ENCODE results near the gene MAML2.

MAML2 gene

GRCh38 chr11:96357794-96358193 is 14.8 kb upstream of the MAML2 start:
- no peak for TF ChIP-seq CTCF (conservative IDR thresholded peaks at IDR 0.05)
- no peak overlapping the region for H3K27ac ChIP-seq

- no peak overlapping the region for H3K27ac ChIP-seq
- no peak for TF ChIP-seq CTCF (conservative IDR thresholded peaks at IDR 0.05)
Observed at GRCh38 chr11:96356848-96357247, 13.9 kb upstream of the MAML2 start.

- peak overlapping the region; percentile 85 for H3K27ac ChIP-seq
- 0 out of 2 replicates have a peak, but pooled peaks have one; percentile 3 for TF ChIP-seq CTCF (conservative IDR thresholded peaks at IDR 0.05)
Observed at GRCh38 chr11:96342014-96342960, 708 bp downstream of the MAML2 start.

GRCh38 chr11:96341211-96342013 is 1.6 kb downstream of the MAML2 start:
- TF ChIP-seq CTCF (conservative IDR thresholded peaks at IDR 0.05): peak; percentile 39; the same call in 1 of the 2 replicates
- H3K27ac ChIP-seq: peak overlapping the region; percentile 85; the same call in 1 of the 2 replicates

GRCh38 chr11:96340555-96340885 is 2.5 kb downstream of the MAML2 start:
- no peak for TF ChIP-seq CTCF (conservative IDR thresholded peaks at IDR 0.05)
- H3K27ac ChIP-seq: no peak overlapping the region

GRCh38 chr11:96339706-96340554 is 3.1 kb downstream of the MAML2 start:
- no peak overlapping the region for H3K27ac ChIP-seq
- no peak for TF ChIP-seq CTCF (conservative IDR thresholded peaks at IDR 0.05)
